Measurements from ENCODE around the gene WDR82. TPM values are rescaled to one million over a fixed set of nuclear protein-coding genes. Genes with fewer than 3 reads are reported as not detected.
A peak's percentile ranks its signal among the peaks of the same experiment; 100 is the strongest.

Gene WDR82
- total and polyA plus RNA-seq, 5 donors, result 36.9 to 65.5 (median 62.6) TPM

- Histone ChIP-seq H3K4me3 (ENCODE audit: low read length) (no peak overlapping the region), H3K9me3 (ENCODE audit: control insufficient read depth, low read length) (no peaks in the 10 kb centered on the region), H3K27ac (ENCODE audit: low read length) (no peak overlapping the region), H3K27me3 (ENCODE audit: control insufficient read depth, insufficient read depth) (no peaks in the 10 kb centered on the region), H3K4me1 (ENCODE audit: control insufficient read depth, insufficient read depth, low read length) (no peaks in the 10 kb centered on the region)
- DNase-seq (peak in 1 of 3 donors; percentile 42), ATAC-seq (no peak)
- WGBS, result 87% methylated on average over 10 of the region's 10 CpGs
- intact Hi-C loops (cut with DNase I), result no loop called here
Observed at GRCh38 chr3:52228266-52228665, 50.2 kb downstream of the WDR82 start.

DNA sequence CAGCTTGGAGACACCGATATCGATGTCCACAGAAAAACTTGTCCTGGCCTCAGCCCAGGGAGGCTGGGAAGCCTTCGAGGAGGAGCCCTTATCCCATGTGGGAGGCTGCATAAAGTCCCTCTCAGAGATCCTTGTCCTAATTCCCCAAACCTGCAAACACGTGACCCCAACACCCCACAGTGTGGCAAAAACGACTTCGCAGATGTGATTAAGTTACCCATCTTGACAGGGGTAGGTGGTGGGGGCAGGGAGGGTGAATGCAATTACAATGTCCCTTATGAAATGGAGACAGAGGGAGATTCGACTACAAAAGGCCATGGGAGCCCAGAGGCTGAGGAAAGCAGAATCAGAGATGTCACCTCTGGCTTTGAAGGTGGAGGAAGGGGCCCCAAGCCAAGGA, 50.7 kb downstream of the WDR82 start:
- H3K27me3 ChIP-seq (ENCODE audit: control insufficient read depth, insufficient read depth), result no peaks in the 10 kb centered on the region
- no peaks in the 10 kb centered on the region for H3K4me1 ChIP-seq (ENCODE audit: control insufficient read depth, insufficient read depth, low read length)
- DNase-seq, result peak in 1 of 3 donors; percentile 14
- 73% methylated on average over 7 of the region's 7 CpGs for WGBS
- no peak overlapping the region for H3K27ac ChIP-seq (ENCODE audit: low read length)
- no peak overlapping the region for H3K4me3 ChIP-seq (ENCODE audit: low read length)
- no peaks in the 10 kb centered on the region for H3K9me3 ChIP-seq (ENCODE audit: control insufficient read depth, low read length)
- no peak for ATAC-seq
- intact Hi-C loops (cut with DNase I), result no loop called here

DNA sequence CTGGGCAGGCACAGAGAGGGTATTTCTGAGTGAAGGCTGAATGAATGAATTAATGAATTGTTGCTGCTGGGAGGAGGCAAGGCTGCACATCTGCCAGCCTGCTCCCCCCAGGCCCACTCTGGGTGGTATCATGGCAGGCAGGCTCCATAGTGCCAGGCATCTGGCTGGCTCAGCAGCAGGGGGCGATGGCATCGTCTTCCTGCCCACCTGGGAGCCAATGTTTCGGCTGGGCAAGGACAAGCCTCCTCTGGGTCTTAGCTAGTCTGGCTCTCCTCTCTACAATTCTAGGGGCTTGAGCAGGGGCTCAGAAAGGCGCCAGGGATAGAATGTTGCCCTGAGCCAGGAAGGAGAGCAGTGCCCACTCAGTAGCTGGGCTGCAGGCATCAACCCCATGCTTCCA, 51.3 kb downstream of the WDR82 start:
- ATAC-seq (no peak), DNase-seq (peak in 1 of 3 donors; percentile 40)
- 87% methylated on average over 4 of the region's 4 CpGs for WGBS
- Histone ChIP-seq H3K4me1 (ENCODE audit: control insufficient read depth, insufficient read depth, low read length) (no peaks in the 10 kb centered on the region), H3K4me3 (ENCODE audit: low read length) (no peak overlapping the region), H3K9me3 (ENCODE audit: control insufficient read depth, low read length) (no peaks in the 10 kb centered on the region), H3K27me3 (ENCODE audit: control insufficient read depth, insufficient read depth) (no peaks in the 10 kb centered on the region), H3K27ac (ENCODE audit: low read length) (no peak overlapping the region)
- intact Hi-C loops (cut with DNase I), result no loop called here

GRCh38 chr3:52226229-52226817, 52.1 kb downstream of the WDR82 start:
- intact Hi-C loops (cut with DNase I), result no loop called here
- no peaks in the 10 kb centered on the region for H3K27me3 ChIP-seq (ENCODE audit: control insufficient read depth, insufficient read depth)
- H3K4me1 ChIP-seq (ENCODE audit: control insufficient read depth, insufficient read depth, low read length), result no peaks in the 10 kb centered on the region
- H3K9me3 ChIP-seq (ENCODE audit: control insufficient read depth, low read length), result no peaks in the 10 kb centered on the region
- no peak overlapping the region for H3K4me3 ChIP-seq (ENCODE audit: low read length)
- WGBS, result 89% methylated on average over 5 of the region's 5 CpGs
- ATAC-seq, result no peak
- peak in 2 of 3 donors; percentile 33 to 35 for DNase-seq
- no peak overlapping the region for H3K27ac ChIP-seq (ENCODE audit: low read length)

DNA sequence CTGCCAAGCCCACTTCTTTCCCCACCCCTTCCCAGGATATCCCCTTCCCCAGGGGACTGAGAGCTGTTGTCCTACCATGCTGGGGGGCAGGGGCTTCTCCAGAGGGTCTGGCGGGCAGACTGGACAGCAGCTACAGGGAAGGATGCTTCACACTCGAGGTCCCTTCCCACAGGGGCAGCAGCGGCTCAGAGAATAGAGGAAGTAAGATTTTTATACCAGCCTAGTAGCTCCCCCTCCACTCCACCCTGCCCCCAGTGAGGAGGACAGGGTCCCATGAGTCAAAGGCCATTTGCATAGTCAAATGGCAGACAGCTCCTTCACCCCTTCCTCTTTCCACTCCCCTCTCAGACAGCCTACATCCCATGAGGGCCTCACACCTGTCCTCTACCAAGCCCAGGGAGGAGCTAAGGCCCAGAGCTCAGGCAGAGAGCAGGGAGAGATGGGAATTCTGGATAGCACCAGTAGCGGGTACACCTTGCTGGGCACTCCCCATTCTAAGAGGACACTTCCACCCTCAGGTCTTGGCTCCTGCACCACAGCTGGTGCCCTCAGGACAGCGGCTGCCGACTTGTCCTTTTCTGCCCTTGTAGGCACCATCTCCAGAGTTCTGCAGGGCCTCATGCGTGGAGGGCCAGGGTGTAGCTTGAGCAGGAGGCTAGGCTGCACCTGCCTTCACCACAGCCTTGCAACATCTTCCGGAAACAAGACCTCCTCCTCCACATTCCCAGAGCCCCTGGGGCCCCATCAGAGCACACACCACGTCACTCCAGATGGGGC, 52.8 kb downstream of the WDR82 start, which contains the start of gene TLR9:
Gene TLR9, minus strand, starts transcription at position 194 of the 777 bp plus-strand sequence. Its CDS starts 116 bp downstream, at position 78.
- H3K4me3 ChIP-seq (ENCODE audit: low read length), result no peak within 1 kb of the TSS
- intact Hi-C loops (cut with DNase I), result no loop called here
- WGBS, result 65% methylated on average over 9 of the region's 9 CpGs
- H3K27me3 ChIP-seq (ENCODE audit: control insufficient read depth, insufficient read depth), result no peaks in the 10 kb centered on the region
- DNase-seq (no peak), ATAC-seq (no peak)
- H3K4me1 ChIP-seq (ENCODE audit: control insufficient read depth, insufficient read depth, low read length), result no peaks in the 10 kb centered on the region
- H3K27ac ChIP-seq (ENCODE audit: low read length), result no peak within 1 kb of the TSS
- no peaks in the 10 kb centered on the region for H3K9me3 ChIP-seq (ENCODE audit: control insufficient read depth, low read length)

- H3K9me3 ChIP-seq (ENCODE audit: control insufficient read depth, low read length), result no peaks in the 10 kb centered on the region
- no peak overlapping the region for H3K27ac ChIP-seq (ENCODE audit: low read length)
- 93% methylated on average over 32 of the region's 32 CpGs for WGBS
- ATAC-seq (no peak), DNase-seq (peak in 1 of 3 donors; percentile 46)
- peaks cover 4% of the 10 kb centered on the region for H3K4me1 ChIP-seq (ENCODE audit: control insufficient read depth, insufficient read depth, low read length)
- H3K4me3 ChIP-seq (ENCODE audit: low read length), result no peak overlapping the region
- H3K27me3 ChIP-seq (ENCODE audit: control insufficient read depth, insufficient read depth), result no peaks in the 10 kb centered on the region
- intact Hi-C loops (cut with DNase I), result loop anchor here in 3 of 4 donors (5.0 kb wide), 2 partner anchors 114 to 119 kb away; no protein-coding TSS in a partner anchor
Observed at GRCh38 chr3:52223449-52224408, 54.7 kb downstream of the WDR82 start.

DNA sequence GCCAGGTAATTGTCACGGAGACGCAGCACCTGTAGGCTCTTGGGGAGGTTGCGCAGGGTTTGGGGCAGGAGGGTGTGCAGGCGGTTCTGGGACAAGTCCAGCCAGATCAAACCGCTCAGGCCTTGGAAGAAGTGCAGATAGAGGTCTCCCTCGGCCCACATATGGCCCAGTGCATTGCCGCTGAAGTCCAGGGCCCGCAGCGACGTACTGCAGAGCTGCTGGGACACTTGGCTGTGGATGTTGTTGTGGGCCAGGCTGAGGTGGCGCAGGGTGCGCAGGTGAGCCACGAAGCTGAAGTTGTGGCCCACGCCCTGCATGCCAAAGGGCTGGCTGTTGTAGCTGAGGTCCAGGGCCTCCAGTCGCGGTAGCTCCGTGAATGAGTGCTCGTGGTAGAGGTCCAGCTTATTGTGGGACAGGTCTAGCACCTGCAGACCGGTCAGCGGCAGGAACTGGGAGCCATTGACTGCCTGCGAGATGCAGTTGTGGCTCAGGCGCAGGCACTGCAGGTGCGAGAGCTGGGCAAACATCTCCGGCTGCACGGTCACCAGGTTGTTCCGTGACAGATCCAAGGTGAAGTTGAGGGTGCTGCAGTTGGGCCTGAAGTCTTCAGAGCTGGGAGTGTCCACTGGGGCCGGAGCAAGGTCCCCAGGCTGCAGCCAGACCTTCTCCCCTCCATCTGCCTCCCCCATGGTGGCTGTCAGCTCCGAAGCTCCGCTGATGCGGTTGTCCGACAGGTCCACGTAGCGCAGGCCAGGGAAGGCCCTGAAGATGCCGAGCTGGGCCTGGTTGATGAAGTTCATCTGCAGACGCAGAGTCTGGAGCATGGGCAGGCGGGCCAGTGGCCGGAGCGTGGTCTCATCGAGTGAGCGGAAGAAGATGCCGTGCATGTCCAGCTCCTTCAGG, 55.9 kb downstream of the WDR82 start:
- H3K27ac ChIP-seq (ENCODE audit: low read length), result no peak overlapping the region
- WGBS, result 88% methylated on average over 41 of the region's 41 CpGs
- intact Hi-C loops (cut with DNase I), result loop anchor here in 3 of 4 donors (5.0 kb wide), 2 partner anchors 115 to 120 kb away; no protein-coding TSS in a partner anchor

GRCh38 chr3:52221563-52222318, 56.7 kb downstream of the WDR82 start:
- no peak overlapping the region for H3K4me3 ChIP-seq (ENCODE audit: low read length)
- ATAC-seq (no peak), DNase-seq (peak; percentile 55 to 84 (median 82))
- no peaks in the 10 kb centered on the region for H3K9me3 ChIP-seq (ENCODE audit: control insufficient read depth, low read length)
- no peaks in the 10 kb centered on the region for H3K27me3 ChIP-seq (ENCODE audit: control insufficient read depth, insufficient read depth)
- WGBS, result 74% methylated on average over 34 of the region's 34 CpGs
- intact Hi-C loops (cut with DNase I), result loop anchor here in 3 of 4 donors (5.0 kb wide), 2 partner anchors 116 to 121 kb away; no protein-coding TSS in a partner anchor
- H3K27ac ChIP-seq (ENCODE audit: low read length), result no peak overlapping the region
- H3K4me1 ChIP-seq (ENCODE audit: control insufficient read depth, insufficient read depth, low read length), result peaks cover 10% of the 10 kb centered on the region

More for the DNA sequence above, 55.9 kb downstream of the WDR82 start:
- DNase-seq, result peak in 1 of 3 donors; percentile 39
- H3K4me3 ChIP-seq (ENCODE audit: low read length), result no peak overlapping the region
- peaks cover 8% of the 10 kb centered on the region for H3K4me1 ChIP-seq (ENCODE audit: control insufficient read depth, insufficient read depth, low read length)
- ATAC-seq, result no peak
- H3K27me3 ChIP-seq (ENCODE audit: control insufficient read depth, insufficient read depth), result no peaks in the 10 kb centered on the region
- H3K9me3 ChIP-seq (ENCODE audit: control insufficient read depth, low read length), result no peaks in the 10 kb centered on the region

DNA sequence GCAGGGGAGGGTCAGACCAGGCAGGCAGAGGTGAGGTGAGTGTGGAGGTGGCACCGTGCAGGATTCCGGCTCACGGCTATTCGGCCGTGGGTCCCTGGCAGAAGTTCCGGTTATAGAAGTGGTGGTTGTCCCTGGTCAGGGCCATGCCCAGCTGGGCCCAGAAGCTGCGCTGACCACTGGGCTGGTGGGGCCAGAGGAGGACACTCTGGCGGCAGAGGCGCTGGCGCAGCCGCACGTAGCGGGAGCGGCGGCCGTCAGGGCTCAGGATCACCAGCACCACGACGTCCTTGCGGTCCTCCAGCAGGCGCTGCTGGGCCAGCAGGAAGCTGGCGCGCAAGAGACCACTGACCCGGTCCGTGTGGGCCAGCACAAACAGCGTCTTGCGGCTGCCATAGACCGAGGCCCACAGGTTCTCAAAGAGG, 57.3 kb downstream of the WDR82 start:
- no peaks in the 10 kb centered on the region for H3K27me3 ChIP-seq (ENCODE audit: control insufficient read depth, insufficient read depth)
- H3K4me3 ChIP-seq (ENCODE audit: low read length), result no peak overlapping the region
- DNase-seq (peak in 1 of 3 donors; percentile 37), ATAC-seq (no peak)
- WGBS, result 93% methylated on average over 27 of the region's 27 CpGs
- intact Hi-C loops (cut with DNase I), result loop anchor here in 3 of 4 donors (5.0 kb wide), 2 partner anchors 116 to 121 kb away; no protein-coding TSS in a partner anchor
- peaks cover 15% of the 10 kb centered on the region for H3K4me1 ChIP-seq (ENCODE audit: control insufficient read depth, insufficient read depth, low read length)
- no peak overlapping the region for H3K27ac ChIP-seq (ENCODE audit: low read length)
- no peaks in the 10 kb centered on the region for H3K9me3 ChIP-seq (ENCODE audit: control insufficient read depth, low read length)
